Skeletal muscle satellite cell (primary cell): ENCODE results near the gene NCMAP. TPM values are rescaled to one million over a fixed set of nuclear protein-coding genes. Genes with fewer than 3 reads are reported as not detected.

ENCODE experiments used
- H3K27me3 ChIP-seq: 2 replicates; pipeline ENCODE4 v1.7.0; 2013; ENCODE audit warnings: low read length; ENCODE audit not compliant: control insufficient read depth, insufficient read depth
- H3K36me3 ChIP-seq: 2 replicates; pipeline ENCODE4 v1.7.0; 2013; ENCODE audit warnings: mild to moderate bottlenecking, control low read depth, low read length; ENCODE audit not compliant: insufficient read depth
- H3K4me1 ChIP-seq: 2 replicates; pipeline ENCODE4 v1.7.0; 2013; ENCODE audit warnings: low read length; ENCODE audit not compliant: control insufficient read depth, insufficient read depth
- H3K4me2 ChIP-seq: 2 replicates; pipeline ENCODE4 v1.7.0; 2013; ENCODE audit warnings: mild to moderate bottlenecking, low read length
- H3K4me3 ChIP-seq: 2 replicates; pipeline ENCODE4 v1.7.0; 2013; ENCODE audit warnings: low read length
- H3K9ac ChIP-seq: 2 replicates; pipeline ENCODE4 v1.7.0; 2013; ENCODE audit warnings: mild to moderate bottlenecking, low read depth, low read length, moderate library complexity
- H3K9me3 ChIP-seq: replicated peaks from 2 replicates; pipeline ENCODE4 v1.7.0; 2013; ENCODE audit warnings: mild to moderate bottlenecking, control low read depth, low read length
- small RNA-seq: library from RNA; depleted of rRNA; stranded (forward); fragments of <200 nt; gene quantifications from one replicate; pipeline ENCODE3, GENCODE V24; 2012

NCMAP gene

DNA sequence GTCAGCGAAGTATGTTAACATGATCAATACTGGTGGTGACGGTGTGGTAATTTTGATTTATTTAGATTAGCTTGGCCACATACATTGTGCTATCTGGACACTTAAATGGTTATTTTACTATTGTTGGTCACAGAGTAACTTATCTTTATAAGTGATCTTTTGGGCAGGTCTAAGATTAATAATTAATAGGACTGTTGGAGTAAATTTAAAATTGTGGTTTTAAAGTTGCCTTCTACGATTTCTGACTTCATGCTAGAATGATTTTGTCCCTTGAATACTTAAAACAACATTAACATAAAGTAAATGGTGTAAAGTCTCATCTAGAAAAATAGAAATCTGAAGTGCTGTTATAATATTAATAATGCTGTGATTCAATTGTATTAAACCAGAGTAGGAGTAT is 101.9 kb downstream of the NCMAP start:
- H3K27me3 ChIP-seq = no peaks in the 10 kb centered on the region

More for the DNA sequence above, 101.9 kb downstream of the NCMAP start:
- H3K4me1 ChIP-seq = no peaks in the 10 kb centered on the region
- no peak overlapping the region for H3K4me3 ChIP-seq
- H3K9ac ChIP-seq = no peak overlapping the region
- H3K36me3 ChIP-seq = peaks cover 98% of the 10 kb centered on the region
- H3K4me2 ChIP-seq = no peak overlapping the region
- no peaks in the 10 kb centered on the region for H3K9me3 ChIP-seq

Small RNAs within 50 kb of the gene (small RNA-seq; reads per million reads assigned to genes)
- not detected for gene RF00019
